GM10266 (cell line): Measurements from ENCODE around the gene PDCD6IP.

Experiments used
- DNase-seq: peaks from one replicate; pipeline ENCODE4 v3.0.0; 2012; ENCODE audit errors: extremely low spot score
- CTCF ChIP-seq: IDR thresholded peaks from 2 replicates; pipeline ENCODE4 v1.5.1; 2012; ENCODE audit warnings: mild to moderate bottlenecking, low read depth; ENCODE audit not compliant: control insufficient read depth, insufficient read depth; ENCODE audit errors: missing control alignments

Gene PDCD6IP

DNA sequence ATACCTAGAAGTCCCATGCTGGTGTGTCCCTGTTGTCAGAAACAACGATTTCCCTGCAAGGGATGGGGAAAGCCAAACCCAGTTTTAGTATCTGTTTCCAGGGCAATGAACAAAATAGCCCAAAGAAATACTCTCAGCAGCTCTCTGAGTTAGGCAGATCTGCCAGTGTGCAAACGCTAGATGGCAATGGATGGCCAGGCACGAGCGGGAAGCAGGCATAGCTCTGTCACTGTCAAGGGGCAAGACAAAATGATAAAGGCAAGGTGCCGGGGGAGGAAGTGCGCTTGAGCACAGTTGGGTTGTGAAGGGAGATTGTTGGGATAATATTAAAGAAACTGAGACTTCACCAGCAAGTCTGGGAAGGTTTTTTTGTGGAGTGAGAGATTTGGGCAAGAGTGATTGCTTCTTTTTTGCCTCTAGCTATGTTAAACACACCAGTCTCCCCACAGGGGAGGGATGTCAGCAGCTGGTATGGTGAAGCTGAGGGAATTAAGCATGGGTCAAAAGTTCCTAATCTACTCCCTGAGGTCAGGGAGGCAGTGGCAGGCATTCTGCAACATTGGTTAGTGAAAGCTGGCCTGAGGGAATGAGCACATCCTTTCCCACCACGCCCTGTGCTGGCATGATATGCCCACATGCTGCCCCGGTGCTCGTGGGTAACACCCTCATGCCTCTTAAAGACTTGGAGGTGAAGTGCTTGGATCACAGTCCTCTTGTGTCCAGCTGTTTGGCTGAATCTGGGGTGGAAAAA lies 117.5 kb downstream of the PDCD6IP start:
- no peak for DNase-seq
- no peak for TF ChIP-seq CTCF

DNA sequence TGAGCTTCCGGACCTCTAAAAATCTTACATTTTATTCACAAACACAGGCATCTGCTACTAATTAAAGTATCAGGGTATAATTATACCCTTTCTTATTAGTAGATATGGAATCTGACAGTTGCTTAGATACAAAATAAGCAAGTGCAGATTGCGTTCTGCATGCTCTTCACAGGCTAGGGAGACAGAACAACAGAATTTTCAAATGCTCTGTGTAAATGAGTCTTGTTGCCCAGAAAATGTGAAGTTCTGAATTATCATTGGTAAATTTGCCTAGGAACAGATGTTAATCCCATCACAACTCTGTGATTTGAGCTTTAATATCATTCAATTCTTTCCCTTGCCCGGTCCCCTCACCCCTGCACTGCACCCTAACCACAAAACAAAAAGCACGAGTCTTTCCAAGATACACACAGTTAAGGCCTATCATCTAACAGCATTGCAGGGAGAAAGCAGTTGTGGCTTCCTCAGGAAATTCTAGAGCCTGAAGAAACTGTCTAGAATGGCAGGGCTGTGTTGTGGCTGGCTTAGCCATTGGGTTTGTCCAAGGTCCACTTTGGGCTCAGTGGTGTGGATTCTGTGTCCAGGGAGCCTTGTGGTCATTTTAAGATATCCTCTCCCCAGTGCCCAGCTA lies 119.8 kb downstream of the PDCD6IP start:
- no peak for TF ChIP-seq CTCF
- no peak for DNase-seq
